Body of pancreas (tissue), 4 donors: ENCODE measurements around the gene PCID2.

ENCODE experiments used
- CTCF ChIP-seq, 7 experiments: fragments of 450-650 bp in 4 of 7; fragments of 200-600 bp in 3 of 7; sonication (generic) in 3 of 7; IDR thresholded peaks; one replicate each; pipeline ENCODE4 v1.5.1; 2016 to 2019; ENCODE audit warnings: antibody characterized with exemption in 7 of 7
- POLR2A ChIP-seq, 3 donors: fragments of 450-650 bp; IDR thresholded peaks; one replicate each; pipeline ENCODE4 v1.6.1; 2016; ENCODE audit warnings: antibody characterized with exemption in 3 of 3, mild to moderate bottlenecking in 2 of 3

DNA sequence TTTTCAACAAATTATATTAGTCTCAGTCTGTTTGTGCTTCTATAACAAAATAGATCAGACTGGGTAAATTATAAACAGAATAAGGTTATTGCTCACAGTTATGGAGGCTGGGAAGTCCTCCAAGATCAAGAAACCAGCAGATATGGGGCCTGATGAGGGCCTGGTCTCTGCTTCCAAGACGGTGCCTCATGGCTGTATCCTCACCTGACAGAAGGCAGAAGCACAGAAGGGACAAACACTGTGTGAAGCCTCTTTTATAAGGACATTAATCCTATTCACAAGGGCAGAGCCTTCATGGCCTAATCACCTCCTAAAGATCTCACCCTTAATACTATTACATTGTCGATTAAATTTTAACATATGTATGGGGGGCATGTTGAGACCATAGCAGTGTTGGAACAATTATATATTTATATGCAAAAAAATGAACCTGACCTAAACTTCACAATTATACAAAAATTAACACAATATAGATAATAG, 73.1 kb downstream of the PCID2 start:
- no peak for TF ChIP-seq POLR2A (IDR thresholded peaks at IDR 0.05)
- no peak for TF ChIP-seq CTCF (IDR thresholded peaks at IDR 0.05)
